Renal cortex interstitium (tissue), 15 donors: ENCODE results near the gene DSG4. TPM values are rescaled to one million over a fixed set of nuclear protein-coding genes. Genes with fewer than 3 reads are reported as not detected.
A peak's percentile ranks its signal among the peaks of the same experiment; 100 is the strongest.
"Not testable (repeated sequence)": the region's sequence is repeated elsewhere in the genome, so short reads cannot be mapped to it uniquely, and the experiment has no call there.

ENCODE experiments used
- DNase-seq, 11 donors: peaks; one replicate each; pipeline ENCODE4 v3.0.0-alpha.2; 2013; ENCODE audit warnings: low read depth in 9 of 11, low spot score in 4 of 11; ENCODE audit errors: extremely low read depth in 1 of 11
- long read RNA-seq, 16 experiments: transcript quantifications; one replicate each; lab custom pipeline, GENCODE V29; 2026
- polyA plus RNA-seq, 3 donors: library from polyadenylated mRNA; unstranded; fragments of 120-200 nt; gene quantifications; one replicate each; pipeline ENCODE4 v1.2.1, GENCODE V29; 2013; ENCODE audit not compliant: insufficient read length in 3 of 3

DSG4 gene
- under 1 TPM in 1 of 3 donors, not detected in 2; 0.05 TPM for polyA plus RNA-seq
- long read RNA-seq, donor 1: 0 reads
- long read RNA-seq, donor 2: 0 reads
- long read RNA-seq, donor 3: 0 reads
- long read RNA-seq, donor 4: 0 reads
- long read RNA-seq, donor 5: 0 reads
- long read RNA-seq, donor 6: 0 reads
- long read RNA-seq, donor 7: 0 reads
- long read RNA-seq, donor 8: 0 reads
- long read RNA-seq, donor 9: 0 reads
- long read RNA-seq, donor 10: 0 reads
- long read RNA-seq, donor 11: 0 reads
- long read RNA-seq, donor 12: 0 reads
- long read RNA-seq, donor 13: 0 reads
- long read RNA-seq, donor 14: 0 reads
- long read RNA-seq, donor 15: 0 reads
- long read RNA-seq, donor 16: 0 reads

GRCh38 chr18:31376477-31376876, at the start of gene DSG4:
Gene DSG4 (plus strand): TSS chr18:31376777. CDS start chr18:31376912, 135 bp downstream.
- no peak for DNase-seq

DNA sequence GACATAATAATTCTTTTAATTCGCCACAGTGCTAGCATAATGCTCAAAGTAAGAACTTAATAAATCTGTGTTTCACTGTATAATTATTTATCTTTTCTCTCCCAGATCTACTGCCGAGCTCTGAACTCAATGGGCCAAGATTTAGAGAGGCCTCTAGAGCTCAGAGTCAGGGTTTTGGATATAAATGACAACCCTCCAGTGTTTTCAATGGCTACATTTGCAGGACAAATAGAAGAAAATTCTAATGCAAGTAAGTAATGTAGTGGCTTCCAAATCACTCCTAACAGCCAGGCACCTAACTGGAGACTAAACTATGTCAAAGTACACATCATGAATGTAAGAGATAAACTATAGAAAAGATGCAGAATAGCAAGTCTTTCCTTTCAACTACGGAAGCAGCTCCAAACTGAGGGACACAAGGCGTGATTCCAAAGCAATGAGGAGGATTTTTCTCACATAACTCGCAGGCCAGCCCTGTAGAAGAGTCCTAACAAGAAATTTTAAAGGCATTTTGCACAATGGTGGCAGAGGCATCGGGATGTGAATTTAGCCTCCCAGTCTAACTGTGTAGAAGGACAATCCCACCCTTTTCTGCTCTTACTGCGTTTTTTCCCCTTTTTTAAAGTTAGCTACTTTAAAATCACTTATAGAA, 46.7 kb upstream of the DSG4 start:
- no peak for DNase-seq

DNA sequence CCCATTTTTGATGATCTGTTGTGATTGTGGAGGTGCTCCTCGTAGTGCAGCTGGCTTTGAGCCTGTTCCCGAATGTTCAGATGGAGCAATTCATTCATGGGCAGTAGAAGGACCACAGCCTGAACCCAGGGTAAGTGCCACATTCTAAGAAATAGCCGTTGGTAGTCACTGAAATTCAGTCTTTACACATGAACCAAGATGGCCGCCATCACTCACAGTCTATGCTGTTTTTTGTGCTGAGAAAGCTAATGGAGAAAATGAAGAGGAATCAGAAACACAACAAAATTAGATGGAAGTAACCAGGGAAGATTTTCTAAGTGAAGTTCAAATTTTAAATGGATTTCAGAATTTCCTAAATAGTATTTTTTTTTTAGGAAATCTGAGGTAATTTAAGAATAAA, 33.1 kb upstream of the DSG4 start:
- no peak for DNase-seq

DNA sequence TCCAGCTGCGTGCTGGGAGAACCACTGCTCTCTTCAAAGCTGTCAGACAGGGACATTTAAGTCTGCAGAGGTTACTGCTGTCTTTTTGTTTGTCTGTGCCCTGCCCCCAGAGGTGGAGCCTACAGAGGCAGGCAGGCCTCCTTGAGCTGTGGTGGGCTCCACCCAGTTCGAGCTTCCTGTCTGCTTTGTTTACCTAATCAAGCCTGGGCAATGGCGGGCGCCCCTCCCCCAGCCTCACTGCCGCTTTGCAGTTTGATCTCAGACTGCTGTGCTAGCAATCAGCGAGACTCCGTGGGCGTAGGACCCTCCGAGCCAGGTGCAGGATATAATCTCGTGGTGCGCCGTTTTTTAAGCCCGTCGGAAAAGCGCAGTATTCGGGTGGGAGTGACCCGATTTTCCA, 23.2 kb upstream of the DSG4 start:
- DNase-seq: not testable (repeated sequence)

DNA sequence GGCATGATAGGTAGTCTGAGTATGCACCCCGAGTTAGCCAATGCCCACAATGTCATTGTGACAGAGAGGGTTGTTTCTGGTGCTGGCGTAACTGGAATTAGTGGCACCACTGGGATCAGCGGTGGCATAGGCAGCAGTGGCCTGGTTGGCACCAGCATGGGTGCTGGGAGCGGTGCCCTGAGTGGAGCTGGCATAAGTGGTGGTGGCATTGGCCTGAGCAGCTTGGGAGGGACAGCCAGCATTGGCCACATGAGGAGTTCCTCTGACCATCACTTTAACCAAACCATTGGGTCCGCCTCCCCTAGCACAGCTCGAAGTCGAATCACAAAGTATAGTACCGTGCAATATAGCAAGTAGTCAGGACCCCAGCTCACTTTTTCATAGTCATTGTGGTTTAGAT, 21.6 kb upstream of the DSG4 start:
- DNase-seq: no peak

- no peak for DNase-seq
These were observed 20.6 kb upstream of the DSG4 start for GRCh38 chr18:31356025-31356424.

- no peak for DNase-seq
These were observed 12.4 kb upstream of the DSG4 start for GRCh38 chr18:31364190-31364589.

DNA sequence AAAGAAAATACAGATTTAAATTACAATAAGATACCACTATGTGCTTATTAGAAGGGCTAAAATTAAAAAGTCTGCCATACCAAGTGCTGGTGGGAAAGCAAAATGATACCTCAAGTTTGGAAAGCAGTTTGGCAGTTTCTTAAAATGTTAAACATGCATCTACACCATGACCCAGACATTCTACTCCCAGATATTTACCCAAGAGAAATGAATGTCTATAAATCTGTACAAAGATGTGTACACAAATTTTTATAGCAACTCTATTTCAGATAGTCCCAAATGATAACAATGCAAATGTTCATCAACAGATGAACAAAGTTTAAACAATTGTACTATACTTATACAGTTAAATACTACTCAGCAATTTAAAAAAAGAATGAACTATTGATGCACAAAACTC, 7.1 kb upstream of the DSG4 start:
- DNase-seq: no peak

DNA sequence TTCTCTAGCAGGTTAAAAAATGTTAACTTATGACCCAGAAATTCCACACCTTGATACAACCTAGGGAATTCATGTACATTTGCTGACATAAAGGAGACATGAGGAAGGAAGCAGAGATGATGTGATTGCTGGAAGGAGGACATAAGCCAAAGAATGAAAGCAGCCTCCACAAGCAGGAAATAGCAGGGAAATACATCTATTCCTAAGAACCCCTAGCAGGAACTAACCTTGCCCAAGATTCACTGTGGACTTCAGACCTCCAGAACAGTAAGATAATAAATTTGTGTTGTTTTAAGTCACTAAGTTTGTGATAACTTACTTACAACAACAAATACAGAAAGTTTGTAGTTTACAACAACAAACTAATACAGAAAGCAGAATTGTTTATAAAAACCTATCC, 4.6 kb upstream of the DSG4 start:
- DNase-seq: no peak

GRCh38 chr18:31373641-31374040, 2.9 kb upstream of the DSG4 start:
- no peak for DNase-seq

- no peak for DNase-seq
These were observed 4.3 kb downstream of the DSG4 start for GRCh38 chr18:31380912-31381311.

DNA sequence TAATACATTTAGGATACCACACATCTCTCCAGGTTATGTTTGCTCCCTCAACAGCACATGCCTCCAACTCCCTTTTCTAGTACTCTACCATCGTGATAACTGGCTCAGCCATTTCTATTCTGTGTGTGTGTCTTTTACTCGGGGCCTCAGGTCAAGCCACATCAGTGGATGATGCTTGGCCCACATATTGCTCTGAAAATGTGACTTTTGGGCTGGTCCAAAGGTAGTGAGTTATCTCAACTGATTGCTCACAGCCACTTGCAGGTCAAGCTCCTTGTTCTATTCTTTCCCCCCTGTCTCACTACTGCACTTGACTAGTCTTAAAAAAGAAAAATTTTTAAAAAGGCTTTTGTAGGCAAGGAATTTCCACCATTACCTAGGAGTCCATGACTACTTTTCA, 5.5 kb downstream of the DSG4 start:
- DNase-seq: no peak

GRCh38 chr18:31386741-31387140, 10.2 kb downstream of the DSG4 start:
- peak in 1 of 11 donors; percentile 27 for DNase-seq

- no peak for DNase-seq
These were observed 16.7 kb downstream of the DSG4 start for GRCh38 chr18:31393286-31393685.

GRCh38 chr18:31396796-31397612, 20.4 kb downstream of the DSG4 start:
- DNase-seq: peak in 1 of 11 donors; percentile 8

DNA sequence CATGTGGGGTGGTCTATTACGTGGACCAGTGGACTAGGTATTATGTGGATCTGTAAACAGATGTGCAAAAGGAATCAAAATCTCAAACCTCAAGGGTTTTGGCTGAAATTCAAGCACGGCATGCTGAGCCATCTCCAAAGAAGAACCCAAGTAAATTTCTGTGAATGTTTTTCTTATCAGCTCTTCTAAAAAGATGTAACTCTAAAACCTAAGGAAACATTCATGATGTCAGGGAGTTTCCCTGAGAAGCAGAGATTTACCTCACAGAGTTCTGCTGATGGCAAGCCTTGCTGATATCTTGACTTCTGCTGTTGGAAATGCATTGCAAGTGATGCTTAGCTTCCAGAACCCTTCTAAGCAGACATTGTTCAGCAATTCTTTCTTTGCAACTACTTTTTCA, 21.6 kb downstream of the DSG4 start:
- no peak for DNase-seq

DNA sequence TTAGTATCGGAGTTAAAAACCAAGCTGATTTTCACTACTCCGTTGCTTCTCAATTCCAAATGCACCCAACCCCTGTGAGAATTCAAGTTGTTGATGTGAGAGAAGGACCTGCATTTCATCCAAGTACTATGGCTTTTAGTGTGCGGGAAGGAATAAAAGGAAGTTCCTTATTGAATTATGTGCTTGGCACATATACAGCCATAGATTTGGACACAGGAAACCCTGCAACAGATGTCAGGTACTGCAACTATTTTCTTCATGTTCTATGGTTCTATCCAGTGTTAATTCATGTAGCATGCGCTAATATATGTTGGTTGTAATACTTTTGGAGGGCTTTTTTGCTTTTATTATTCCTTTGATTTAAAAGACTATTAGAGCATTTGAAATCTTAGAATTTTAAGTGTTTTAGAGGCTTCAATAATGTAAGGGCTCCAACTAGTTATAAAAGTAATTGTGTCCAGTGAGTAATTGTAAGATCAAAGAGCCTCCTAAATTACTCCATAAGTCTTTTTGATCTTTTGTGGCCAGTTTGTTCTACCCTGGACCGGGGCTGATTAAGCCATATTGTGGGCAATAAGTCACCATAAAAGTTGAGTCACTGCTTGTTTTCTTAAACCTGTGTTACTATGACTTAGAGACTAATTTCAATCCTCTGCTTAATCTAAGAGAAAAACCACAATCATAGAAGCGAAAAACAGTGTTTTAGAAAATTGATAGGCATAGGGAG, 22.9 kb downstream of the DSG4 start:
- DNase-seq: no peak

DNA sequence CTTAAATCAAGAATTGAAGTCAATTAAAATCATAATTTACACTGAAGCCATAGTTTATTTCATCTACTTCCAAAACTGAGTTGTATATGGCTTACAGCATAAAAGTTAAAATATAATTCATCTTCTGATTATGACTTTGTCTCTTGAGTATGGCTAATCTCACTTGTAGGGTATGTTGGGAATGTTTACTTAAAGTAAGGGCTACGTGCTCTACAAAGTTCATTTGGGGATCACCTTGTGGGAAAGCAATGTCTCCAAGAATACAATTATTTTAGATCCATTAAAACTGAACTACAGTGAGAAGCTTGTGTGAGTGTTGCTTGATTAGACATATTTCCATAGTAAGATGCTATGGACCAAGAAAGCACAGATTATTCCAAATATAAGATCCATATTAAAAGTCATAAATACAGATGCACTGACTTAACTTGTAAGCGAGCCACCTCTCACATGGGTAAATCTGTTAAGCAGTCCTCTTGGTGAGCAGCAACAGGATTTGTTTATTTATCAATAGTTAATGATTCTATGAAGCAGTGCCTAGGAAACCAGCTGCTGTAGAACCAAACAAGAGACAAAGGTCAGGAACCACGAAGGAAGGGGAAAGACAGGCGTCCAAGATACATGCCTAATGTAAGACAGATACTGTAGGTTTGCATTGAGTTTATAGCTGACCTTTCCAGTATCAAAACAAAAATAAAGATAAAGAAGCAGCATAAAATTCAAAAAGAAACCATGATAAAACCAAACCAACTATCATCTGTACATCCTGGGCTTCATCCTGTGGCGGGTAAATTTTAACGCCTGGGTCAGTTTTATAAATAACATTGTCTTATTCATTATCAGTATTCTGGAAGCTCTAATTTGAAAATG, 24.8 kb downstream of the DSG4 start:
- no peak for DNase-seq

DNA sequence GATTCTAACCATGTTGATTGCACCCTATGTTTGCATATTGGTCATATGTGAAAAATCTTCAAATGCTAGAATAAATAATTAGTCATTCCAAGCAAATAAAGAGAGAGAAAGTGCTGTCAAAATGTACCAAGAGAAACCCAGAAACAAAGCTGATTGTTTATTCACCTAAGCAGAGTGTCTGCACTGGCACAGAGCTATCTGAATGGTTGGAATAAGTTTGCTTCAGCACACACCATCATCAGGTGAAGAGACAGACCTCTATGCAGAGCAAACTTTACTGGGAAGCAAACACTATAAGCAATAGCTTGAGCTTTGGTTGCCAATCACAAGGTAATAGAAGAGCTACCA, 25.4 kb downstream of the DSG4 start:
- DNase-seq: no peak
